MCF 10A (cell line): Measurements from ENCODE around the gene CIT. TPM values are rescaled to one million over a fixed set of nuclear protein-coding genes. Genes with fewer than 3 reads are reported as not detected.

Experiments used
- BruUV-seq: library from RNA; stranded (reverse); fragments of 400-500 nt; replicated peaks from 2 replicates; lab custom pipeline; 2021; lab: Mats Ljungman, UMichigan
- CTCF ChIA-PET: fragments of 300-600 bp; sonication (Branson Sonifier 250); formaldehyde crosslinking; extraction: SDS; loops from one replicate; lab custom pipeline; 2021; ENCODE audit warnings: antibody characterized with exemption, inconsistent platforms; lab: Yijun Ruan, JAX
- POLR2A ChIA-PET: fragments of 300-600, 350-650 bp; sonication (Branson Sonifier 250); formaldehyde crosslinking; extraction: SDS; loops from one replicate; lab custom pipeline; 2020; ENCODE audit warnings: antibody characterized with exemption, inconsistent platforms; lab: Yijun Ruan, JAX
- DNase-seq: peaks from one replicate; pipeline ENCODE4 v3.0.0-alpha.2; 2018; ENCODE audit not compliant: unreplicated experiment
- H3K27ac Mint-ChIP-seq: one replicate; pipeline ENCODE4 v1.8.0; 2022; ENCODE audit warnings: mild to moderate bottlenecking, low read depth, mixed read lengths; ENCODE audit not compliant: unreplicated experiment
- H3K27me3 Mint-ChIP-seq: one replicate; pipeline ENCODE4 v1.8.0; 2022; ENCODE audit warnings: mixed read lengths; ENCODE audit not compliant: insufficient read depth, unreplicated experiment
- H3K36me3 Mint-ChIP-seq: one replicate; pipeline ENCODE4 v1.8.0; 2022; ENCODE audit warnings: mild to moderate bottlenecking, moderate library complexity, mixed read lengths; ENCODE audit not compliant: insufficient read depth, unreplicated experiment
- H3K4me1 Mint-ChIP-seq: one replicate; pipeline ENCODE4 v1.8.0; 2022; ENCODE audit warnings: mixed read lengths; ENCODE audit not compliant: insufficient read depth, unreplicated experiment
- H3K4me3 Mint-ChIP-seq: one replicate; pipeline ENCODE4 v1.8.0; 2022; ENCODE audit warnings: mild to moderate bottlenecking, moderate library complexity, mixed read lengths; ENCODE audit not compliant: unreplicated experiment
- H3K9me3 Mint-ChIP-seq: one replicate; pipeline ENCODE4 v1.8.0; 2022; ENCODE audit warnings: mixed read lengths; ENCODE audit not compliant: unreplicated experiment
- intact Hi-C: fragments of 100-400 bp; cut with micrococcal nuclease; formaldehyde crosslinking; loops from 2 replicates; pipeline ENCODE4 v1.14.1; 2022
- total RNA-seq: library from RNA; stranded (reverse); gene quantifications from 2 replicates; pipeline ENCODE4 v1.2.3, GENCODE V29; 2022
- TF ChIP-seq, protein P1 (sequence below): fragments of 200-600 bp; IDR thresholded peaks from one replicate; pipeline ENCODE4 v1.8.0; 2022; ENCODE audit warnings: antibody characterized with exemption, mild to moderate bottlenecking; ENCODE audit not compliant: unreplicated experiment

The CIT gene
- total RNA-seq, 1 experiment from 2014 or later = 25.0 TPM

DNA sequence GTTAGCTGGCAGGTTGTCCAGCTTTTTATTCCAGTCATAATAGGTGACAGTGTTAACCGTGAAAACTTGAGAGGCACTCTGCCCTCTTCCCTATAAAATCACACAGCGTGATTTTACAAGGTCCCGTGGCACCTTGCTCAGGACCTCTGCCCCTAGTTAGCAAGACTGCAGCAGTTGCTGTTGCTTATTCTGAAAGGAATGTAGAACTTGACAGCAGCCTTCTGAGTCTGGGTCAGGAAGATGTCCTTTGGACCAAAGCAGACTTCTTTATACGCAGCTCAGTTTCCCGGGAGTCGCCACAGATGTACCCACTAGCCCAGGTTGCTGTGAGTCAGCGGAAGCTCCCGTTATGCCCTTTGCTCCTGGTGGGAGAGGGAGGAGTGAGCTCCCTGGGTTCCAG, 196.0 kb downstream of the CIT start:
- intact Hi-C loops = no loop called here
- Mint-ChIP-seq H3K27me3 (no peaks in the 10 kb centered on the region), H3K27ac (no peak overlapping the region), H3K4me1 (no peaks in the 10 kb centered on the region), H3K36me3 (peaks cover 49% of the 10 kb centered on the region), H3K4me3 (no peak overlapping the region), H3K9me3 (no peaks in the 10 kb centered on the region)
- no TSS peak for BruUV-seq
- no peak for DNase-seq
- CTCF ChIA-PET = interaction anchor here (1.2 to 5.7 kb wide), 4 partner anchors 12 to 101 kb away, joined by 4 to 25 read pairs (median 5); partner anchors contain the start of gene PRKAB1
- POLR2A ChIA-PET = interaction anchor here (1.7 to 1.9 kb wide), 2 partner anchors 13 to 14 kb away, joined by 4 to 11 read pairs; partner anchors contain the start of gene PRKAB1
- TF ChIP-seq, protein P1, sequence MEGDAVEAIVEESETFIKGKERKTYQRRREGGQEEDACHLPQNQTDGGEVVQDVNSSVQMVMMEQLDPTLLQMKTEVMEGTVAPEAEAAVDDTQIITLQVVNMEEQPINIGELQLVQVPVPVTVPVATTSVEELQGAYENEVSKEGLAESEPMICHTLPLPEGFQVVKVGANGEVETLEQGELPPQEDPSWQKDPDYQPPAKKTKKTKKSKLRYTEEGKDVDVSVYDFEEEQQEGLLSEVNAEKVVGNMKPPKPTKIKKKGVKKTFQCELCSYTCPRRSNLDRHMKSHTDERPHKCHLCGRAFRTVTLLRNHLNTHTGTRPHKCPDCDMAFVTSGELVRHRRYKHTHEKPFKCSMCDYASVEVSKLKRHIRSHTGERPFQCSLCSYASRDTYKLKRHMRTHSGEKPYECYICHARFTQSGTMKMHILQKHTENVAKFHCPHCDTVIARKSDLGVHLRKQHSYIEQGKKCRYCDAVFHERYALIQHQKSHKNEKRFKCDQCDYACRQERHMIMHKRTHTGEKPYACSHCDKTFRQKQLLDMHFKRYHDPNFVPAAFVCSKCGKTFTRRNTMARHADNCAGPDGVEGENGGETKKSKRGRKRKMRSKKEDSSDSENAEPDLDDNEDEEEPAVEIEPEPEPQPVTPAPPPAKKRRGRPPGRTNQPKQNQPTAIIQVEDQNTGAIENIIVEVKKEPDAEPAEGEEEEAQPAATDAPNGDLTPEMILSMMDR = no peak

DNA sequence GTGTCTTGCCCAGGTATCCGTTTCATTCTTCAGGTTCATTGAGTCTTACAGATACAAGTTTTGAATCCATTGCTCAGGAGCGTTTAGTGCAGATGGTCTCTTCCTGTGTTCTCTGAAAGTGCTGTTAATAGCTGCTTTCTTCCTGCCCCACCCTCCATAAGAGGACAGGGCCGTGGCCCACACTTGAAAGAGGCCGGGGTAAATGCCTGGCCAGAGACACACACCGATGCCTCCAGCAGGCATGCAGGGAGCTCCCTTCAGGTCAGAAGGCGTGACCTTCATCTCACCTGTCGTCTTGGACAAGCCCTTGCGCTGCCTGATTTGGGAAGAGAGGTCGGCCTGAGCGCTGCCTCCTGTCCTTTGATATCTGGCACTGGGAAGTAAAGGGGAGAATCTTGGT, 197.6 kb downstream of the CIT start:
- no TSS peak for BruUV-seq
- intact Hi-C loops = no loop called here
- H3K4me1 Mint-ChIP-seq = no peaks in the 10 kb centered on the region
- H3K27ac Mint-ChIP-seq = no peak overlapping the region
- peaks cover 64% of the 10 kb centered on the region for H3K36me3 Mint-ChIP-seq
- H3K9me3 Mint-ChIP-seq = no peaks in the 10 kb centered on the region
- DNase-seq = no peak
- CTCF ChIA-PET = interaction anchor here (0.6 to 5.7 kb wide), 3 partner anchors 11 to 1531 kb away, joined by 3 to 27 read pairs (median 25); partner anchors contain the start of gene PRKAB1
- TF ChIP-seq, protein P1 = no peak
- POLR2A ChIA-PET = no interaction called here
- no peaks in the 10 kb centered on the region for H3K27me3 Mint-ChIP-seq
- H3K4me3 Mint-ChIP-seq = no peak overlapping the region

DNA sequence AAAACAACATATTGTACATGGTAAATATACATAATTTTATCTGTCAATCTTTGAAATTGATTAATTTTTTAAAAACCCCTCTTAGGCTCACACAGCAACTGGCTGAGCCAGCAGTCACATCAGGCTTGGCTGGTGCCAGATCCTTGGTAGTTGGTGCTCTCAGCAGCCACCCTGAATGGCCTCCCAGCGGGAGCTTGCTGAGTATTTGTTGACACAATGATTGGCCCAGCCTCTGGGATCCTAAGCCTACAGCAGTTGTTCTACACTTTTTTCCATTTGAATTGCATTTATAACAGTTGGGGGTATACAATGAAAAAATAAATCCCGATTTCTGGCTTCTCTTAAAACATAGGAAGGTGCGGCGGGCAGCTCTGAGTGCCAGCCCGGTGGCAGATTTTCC, 198.0 kb downstream of the CIT start:
- TF ChIP-seq, protein P1 = no peak
- Mint-ChIP-seq H3K36me3 (peaks cover 68% of the 10 kb centered on the region), H3K9me3 (no peaks in the 10 kb centered on the region), H3K4me3 (no peak overlapping the region), H3K27me3 (no peaks in the 10 kb centered on the region), H3K4me1 (no peaks in the 10 kb centered on the region), H3K27ac (no peak overlapping the region)
- DNase-seq = no peak
- no TSS peak for BruUV-seq
- POLR2A ChIA-PET = no interaction called here
- CTCF ChIA-PET = interaction anchor here (4.2 to 5.7 kb wide), 2 partner anchors 11 to 16 kb away, joined by 25 to 27 read pairs; partner anchors contain the start of gene PRKAB1
- intact Hi-C loops = no loop called here

DNA sequence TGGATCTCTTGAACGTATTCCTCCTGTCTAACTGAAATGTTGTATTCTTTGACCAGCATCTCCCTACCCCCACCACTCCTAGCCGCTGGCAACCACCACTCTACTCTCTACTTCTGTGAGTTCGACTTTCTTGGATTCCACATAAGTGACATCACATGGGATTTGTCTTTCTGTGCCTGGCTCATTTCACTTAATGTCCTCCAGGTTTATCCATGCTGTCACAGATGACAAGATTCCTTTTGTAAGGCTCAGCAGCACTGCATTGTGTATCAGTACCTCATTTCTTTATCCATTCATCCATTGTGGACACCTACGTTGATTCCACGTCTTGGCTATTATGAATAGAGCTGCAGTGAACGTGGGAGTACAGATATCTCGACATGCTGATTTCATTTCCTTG, 198.7 kb downstream of the CIT start:
- intact Hi-C loops = no loop called here
- TF ChIP-seq, protein P1 = no peak
- Mint-ChIP-seq H3K4me3 (no peak overlapping the region), H3K4me1 (no peaks in the 10 kb centered on the region), H3K36me3 (peaks cover 75% of the 10 kb centered on the region), H3K9me3 (no peaks in the 10 kb centered on the region), H3K27ac (no peak overlapping the region), H3K27me3 (no peaks in the 10 kb centered on the region)
- ChIA-PET CTCF (interaction anchor here (1.3 to 5.7 kb wide), 4 partner anchors 10 to 102 kb away, joined by 5 to 27 read pairs (median 15); partner anchors contain the start of gene PRKAB1), POLR2A (interaction anchor here (0.6 kb wide), 1 partner anchor 1305 kb away, joined by 3 read pairs; no protein-coding TSS in a partner anchor)
- no TSS peak for BruUV-seq
- no peak for DNase-seq
